HepG2 (cell line): ENCODE data around the gene TPD52L2. TPM values are rescaled to one million over a fixed set of nuclear protein-coding genes. Genes with fewer than 3 reads are reported as not detected.

Source experiments
- AGO1 ChIP-seq: fragments of 200-400 bp; formaldehyde crosslinking; IDR thresholded peaks from 2 replicates; pipeline ENCODE4 v1.6.1; 2017; ENCODE audit warnings: mild to moderate bottlenecking, low read depth, low read length, moderate library complexity; ENCODE audit not compliant: poor library complexity, severe bottlenecking
- ATF4 ChIP-seq, 2 experiments: fragments of 450-650 bp in 1 of 2; sonication (generic) in 1 of 2; formaldehyde crosslinking; IDR thresholded peaks; 2 replicates each; pipeline versions ENCODE4 v1.5.0 to v1.8.0; 2020 to 2022; ENCODE audit warnings: mild to moderate bottlenecking in 1 of 2, missing genetic modification reagents in 1 of 2
- CENPX ChIP-seq: sonication (generic); formaldehyde crosslinking; IDR thresholded peaks from 2 replicates; pipeline ENCODE4 v1.9.0; 2021; ENCODE audit warnings: mild to moderate bottlenecking, missing genetic modification reagents, moderate library complexity
- FOXP1 ChIP-seq, 2 experiments: fragments of 450-650 bp in 1 of 2; IDR thresholded peaks; 2 replicates each; pipeline ENCODE4 v1.6.1; 2017 to 2018; ENCODE audit warnings: antibody characterized with exemption in 1 of 2
- HNRNPL ChIP-seq: fragments of 200-400 bp; formaldehyde crosslinking; IDR thresholded peaks from 2 replicates; pipeline ENCODE4 v1.6.1; 2017; ENCODE audit warnings: mild to moderate bottlenecking, low read depth, low read length
- MEF2D ChIP-seq: sonication (generic); formaldehyde crosslinking; IDR thresholded peaks from 2 replicates; pipeline ENCODE4 v1.5.1; 2020; ENCODE audit warnings: mild to moderate bottlenecking, missing genetic modification reagents
- TFDP2 ChIP-seq: sonication (generic); formaldehyde crosslinking; IDR thresholded peaks from 2 replicates; pipeline ENCODE4 v1.4.0; 2020; ENCODE audit warnings: missing genetic modification reagents
- THAP8 ChIP-seq: sonication (generic); formaldehyde crosslinking; IDR thresholded peaks from 2 replicates; pipeline ENCODE4 v1.5.1; 2020; ENCODE audit warnings: missing genetic modification reagents, mild to moderate bottlenecking, borderline replicate concordance
- ZBTB8A ChIP-seq: sonication (generic); formaldehyde crosslinking; IDR thresholded peaks from 2 replicates; pipeline ENCODE4 v1.4.0; 2020; ENCODE audit warnings: mild to moderate bottlenecking, low read depth, missing genetic modification reagents, borderline replicate concordance
- ZFAT ChIP-seq: sonication (generic); formaldehyde crosslinking; conservative IDR thresholded peaks from 2 replicates; pipeline ENCODE4 v1.8.1; 2023; ENCODE audit warnings: missing genetic modification reagents, inconsistent platforms
- ZFP36L2 ChIP-seq: sonication (generic); formaldehyde crosslinking; IDR thresholded peaks from 2 replicates; pipeline ENCODE4 v1.4.0; 2020; ENCODE audit warnings: missing genetic modification reagents
- ZNF143 ChIP-seq: sonication (generic); formaldehyde crosslinking; IDR thresholded peaks from 2 replicates; pipeline ENCODE4 v1.4.0; 2020; ENCODE audit warnings: missing genetic modification reagents
- ZNF20 ChIP-seq: sonication (generic); formaldehyde crosslinking; IDR thresholded peaks from 2 replicates; pipeline ENCODE4 v1.4.0; 2020; ENCODE audit warnings: mild to moderate bottlenecking, moderate library complexity, missing genetic modification reagents
- ZNF232 ChIP-seq: sonication (generic); formaldehyde crosslinking; IDR thresholded peaks from 2 replicates; pipeline ENCODE4 v1.4.0; 2020; ENCODE audit warnings: missing genetic modification reagents, borderline replicate concordance
- ZNF543 ChIP-seq: sonication (generic); formaldehyde crosslinking; IDR thresholded peaks from 2 replicates; pipeline ENCODE4 v1.4.0; 2020; ENCODE audit warnings: mild to moderate bottlenecking, missing genetic modification reagents
- ZNF615 ChIP-seq: sonication (generic); formaldehyde crosslinking; IDR thresholded peaks from 2 replicates; pipeline ENCODE4 v1.5.0; 2020; ENCODE audit warnings: mild to moderate bottlenecking, missing genetic modification reagents, borderline replicate concordance
- ZNF704 ChIP-seq: sonication (generic); formaldehyde crosslinking; IDR thresholded peaks from 2 replicates; pipeline ENCODE4 v1.8.1; 2023; ENCODE audit warnings: mild to moderate bottlenecking, inconsistent platforms, moderate library complexity, missing genetic modification reagents, borderline replicate concordance
- ZNF713 ChIP-seq: sonication (generic); formaldehyde crosslinking; IDR thresholded peaks from 2 replicates; pipeline ENCODE4 v1.4.0; 2020; ENCODE audit warnings: mild to moderate bottlenecking, missing genetic modification reagents
- ZNF768 ChIP-seq: sonication (generic); formaldehyde crosslinking; IDR thresholded peaks from 2 replicates; pipeline ENCODE4 v1.4.0; 2020; ENCODE audit warnings: missing genetic modification reagents
- ZNF878 ChIP-seq: sonication (generic); formaldehyde crosslinking; IDR thresholded peaks from 2 replicates; pipeline ENCODE4 v1.8.1; 2023; ENCODE audit warnings: mild to moderate bottlenecking, missing genetic modification reagents, moderate library complexity
- ZSCAN22 ChIP-seq: sonication (generic); formaldehyde crosslinking; IDR thresholded peaks from 2 replicates; pipeline ENCODE4 v1.4.0; 2020; ENCODE audit warnings: mild to moderate bottlenecking, missing genetic modification reagents
- ZZZ3 ChIP-seq: sonication (generic); formaldehyde crosslinking; IDR thresholded peaks from 2 replicates; pipeline ENCODE4 v1.4.0; 2020; ENCODE audit warnings: missing genetic modification reagents, mild to moderate bottlenecking, borderline replicate concordance
- polyA plus RNA-seq, 8 experiments: library from polyadenylated mRNA; depleted of rRNA in 3 of 8; stranded (reverse) in 7 of 8; unstranded in 1 of 8; fragments of >200 nt; fragmentation: Illumina TruSeq in 4 of 8; extraction: Trizol in 4 of 8; gene quantifications; 2 replicates each; pipeline versions ENCODE4 v1.2.1 to v1.2.3, GENCODE V29; 2011 to 2016; ENCODE audit warnings: low read depth in 4 of 8, missing spikeins in 1 of 8, mixed read lengths in 1 of 8; ENCODE audit not compliant: insufficient read depth in 1 of 8
- total RNA-seq, 5 experiments: library from RNA; depleted of rRNA; stranded (reverse); fragments of >200 nt; fragmentation: Illumina TruSeq; extraction: Trizol; gene quantifications; 2 replicates each; pipeline ENCODE4 v1.2.3, GENCODE V29; 2016; ENCODE audit warnings: low read depth in 1 of 5
- TF ChIP-seq, protein P1 (sequence below): sonication (generic); formaldehyde crosslinking; IDR thresholded peaks from 2 replicates; pipeline ENCODE4 v1.5.1; 2020; ENCODE audit warnings: mild to moderate bottlenecking, missing genetic modification reagents, borderline replicate concordance

TPD52L2 gene
- total and polyA plus RNA-seq, 2 of the 13 experiments (the other 11 are each of a cell fraction or from before 2014, with no cell fraction given), result 156 to 184 TPM

DNA sequence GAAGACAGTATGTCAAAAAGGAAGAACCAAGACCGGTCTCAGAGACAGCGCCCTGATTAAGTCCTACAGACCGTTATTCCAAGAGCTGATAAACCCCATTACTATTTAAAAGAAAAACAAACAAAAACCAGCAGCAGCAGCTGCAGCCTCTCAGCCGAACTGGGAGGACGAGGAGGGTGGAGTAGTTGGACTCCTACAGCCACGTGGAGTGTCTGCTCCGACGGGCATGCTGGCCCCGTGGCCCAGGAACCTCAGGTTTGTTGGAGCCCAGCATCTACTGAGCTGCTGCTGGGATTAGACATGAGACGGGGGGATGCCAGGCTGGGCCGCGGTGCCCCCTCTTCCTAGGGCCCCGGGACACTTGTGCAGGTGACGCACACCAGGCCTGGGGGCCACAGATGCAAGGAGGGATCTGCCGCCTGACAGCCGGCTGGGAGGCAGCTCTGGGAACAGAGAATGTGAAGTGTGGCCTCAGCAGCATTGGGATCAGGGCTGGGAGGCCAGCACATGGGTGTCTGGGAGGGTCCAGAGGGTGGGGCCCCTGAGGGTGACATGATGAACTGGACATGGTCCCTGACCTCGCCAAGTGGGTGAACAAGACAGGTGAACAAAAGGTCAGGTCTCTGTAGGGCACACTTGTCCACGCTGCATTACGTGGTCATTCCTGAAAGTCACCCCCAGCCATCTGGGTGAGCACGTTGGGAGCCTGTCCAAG is 31.1 kb upstream of the TPD52L2 start (continued):
- no peak for TF ChIP-seq FOXP1 (IDR thresholded peaks at IDR 0.05)
- no peak for TF ChIP-seq FOXP1 (CRISPR knock-in tag; IDR thresholded peaks at IDR 0.05)
- no peak for TF ChIP-seq AGO1
- TF ChIP-seq ZBTB8A, result no peak
- no peak for TF ChIP-seq ZNF143 (CRISPR knock-in tag)
- no peak for TF ChIP-seq ZZZ3
- no peak for TF ChIP-seq ZSCAN22
- peak; percentile 67 for TF ChIP-seq TFDP2
- no peak for TF ChIP-seq ZNF232 (CRISPR knock-in tag)
- no peak for TF ChIP-seq ZFAT
- no peak for TF ChIP-seq ZNF878 (CRISPR knock-in tag)
- TF ChIP-seq ATF4 (CRISPR knock-in tag; IDR thresholded peaks at IDR 0.05), result no peak
- no peak for TF ChIP-seq ZFP36L2 (CRISPR knock-in tag)
- TF ChIP-seq CENPX (CRISPR knock-in tag), result no peak
- TF ChIP-seq ZNF713 (CRISPR knock-in tag), result no peak
- TF ChIP-seq ZNF20 (CRISPR knock-in tag), result no peak
- TF ChIP-seq ZNF543 (CRISPR knock-in tag), result peak; percentile 71; the same call in 1 of the 2 replicates
- no peak for TF ChIP-seq HNRNPL
- no peak for TF ChIP-seq ZNF704 (CRISPR knock-in tag)
- no peak for TF ChIP-seq ZNF615 (CRISPR knock-in tag)
- no peak for TF ChIP-seq THAP8 (CRISPR knock-in tag)
- no peak; the same call in 1 of the 2 replicates for TF ChIP-seq MEF2D
- peak; percentile 70; the same call in 1 of the 2 replicates for TF ChIP-seq ZNF768
- TF ChIP-seq, protein P1, sequence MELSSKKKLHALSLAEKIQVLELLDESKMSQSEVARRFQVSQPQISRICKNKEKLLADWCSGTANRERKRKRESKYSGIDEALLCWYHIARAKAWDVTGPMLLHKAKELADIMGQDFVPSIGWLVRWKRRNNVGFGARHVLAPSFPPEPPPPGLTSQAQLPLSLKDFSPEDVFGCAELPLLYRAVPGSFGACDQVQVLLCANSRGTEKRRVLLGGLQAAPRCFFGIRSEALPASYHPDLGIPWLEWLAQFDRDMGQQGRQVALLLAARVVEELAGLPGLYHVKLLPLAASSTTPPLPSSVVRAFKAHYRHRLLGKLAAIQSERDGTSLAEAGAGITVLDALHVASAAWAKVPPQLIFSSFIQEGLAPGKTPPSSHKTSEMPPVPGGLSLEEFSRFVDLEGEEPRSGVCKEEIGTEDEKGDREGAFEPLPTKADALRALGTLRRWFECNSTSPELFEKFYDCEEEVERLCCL (CRISPR knock-in tag), result no peak
